GM12878 (cell line): ENCODE results near the gene LASP1NB.

Experiments used
- ATAC-seq: fragments of 200-7000 bp; cut with Tn5 transposase; 3 replicates; pipeline ENCODE4 v1.9.1; 2020; ENCODE audit warnings: mild to moderate bottlenecking, moderate library complexity
- BruUV-seq: library from RNA; stranded (reverse); fragments of 400-500 nt; replicated peaks from 2 replicates; lab custom pipeline; 2021; lab: Mats Ljungman, UMichigan
- CTCF ChIA-PET: fragments of 300-600 bp; sonication (Branson Sonifier 250); formaldehyde crosslinking; extraction: SDS; loops from one replicate; lab custom pipeline; 2021; ENCODE audit warnings: inconsistent platforms; lab: Yijun Ruan, JAX
- POLR2A ChIA-PET: fragments of 350-600 bp; formaldehyde crosslinking; extraction: SDS; loops from one replicate; lab custom pipeline; 2021; ENCODE audit warnings: inconsistent platforms; lab: Charles Lee
- RAD21 ChIA-PET: fragments of 300-600 bp; sonication (Branson Sonifier 250); formaldehyde crosslinking; loops from one replicate; lab custom pipeline; 2023; ENCODE audit warnings: antibody characterized with exemption; ENCODE audit not compliant: unreplicated experiment; lab: Charles Lee
- SMC1A ChIA-PET: fragments of 300-600 bp; sonication (Branson Sonifier 250); formaldehyde crosslinking; loops from one replicate; lab custom pipeline; 2023; ENCODE audit not compliant: unreplicated experiment, uncharacterized antibody; lab: Charles Lee
- DNase-seq: peaks from one replicate; pipeline ENCODE4 v3.0.0-alpha.2; 2011; ENCODE audit warnings: low read depth, low spot score
- FAIRE-seq: peaks from 3 replicates; lab custom pipeline; 2011; peaks lifted over from hg19 to GRCh38; lab: Jason Lieb, UNC
- H2AFZ ChIP-seq: 2 replicates; pipeline ENCODE4 v1.6.0; 2011; ENCODE audit warnings: low read depth, low read length, control low read depth; ENCODE audit not compliant: control insufficient read depth
- H3K27ac ChIP-seq: 2 replicates; pipeline ENCODE4 v1.5.1; 2011; ENCODE audit warnings: control low read depth; ENCODE audit not compliant: control insufficient read depth, insufficient read depth
- H3K27me3 ChIP-seq, 2 experiments: replicated peaks in 1 of 2; 2 replicates each; pipeline versions ENCODE4 v1.6.0 to v1.6.1; 2011; ENCODE audit warnings: low read length in 1 of 2; ENCODE audit not compliant: control insufficient read depth in 2 of 2, insufficient read depth in 2 of 2
- H3K36me3 ChIP-seq, 2 experiments: 2 replicates each; pipeline ENCODE4 v1.5.1; 2011; ENCODE audit warnings: low read length in 1 of 2; ENCODE audit not compliant: control insufficient read depth in 2 of 2, insufficient read depth in 2 of 2
- H3K4me1 ChIP-seq: 2 replicates; pipeline ENCODE4 v1.6.1; 2011; ENCODE audit warnings: mild to moderate bottlenecking, low read length, moderate library complexity, mixed read lengths; ENCODE audit not compliant: control insufficient read depth, insufficient read depth
- H3K4me2 ChIP-seq: 2 replicates; pipeline ENCODE4 v1.6.0; 2011; ENCODE audit warnings: control low read depth; ENCODE audit not compliant: control insufficient read depth, insufficient read depth
- H3K4me3 ChIP-seq: fragments of 200-600 bp; sonication (generic); 2 replicates; pipeline ENCODE4 v1.5.1; 2016
- H3K79me2 ChIP-seq: 2 replicates; pipeline ENCODE4 v1.6.0; 2011; ENCODE audit warnings: low read length; ENCODE audit not compliant: control insufficient read depth, insufficient read depth
- H3K9ac ChIP-seq: 2 replicates; pipeline ENCODE4 v1.8.0; 2011; ENCODE audit warnings: low read length, control low read depth, mixed read lengths; ENCODE audit not compliant: control insufficient read depth, insufficient read depth
- H3K9me3 ChIP-seq: replicated peaks from 3 replicates; pipeline ENCODE4 v1.5.1; 2011; ENCODE audit warnings: mild to moderate bottlenecking, low read length; ENCODE audit not compliant: control insufficient read depth, insufficient read depth
- H4K20me1 ChIP-seq: 2 replicates; pipeline ENCODE4 v1.6.0; 2011; ENCODE audit not compliant: control insufficient read depth, insufficient read depth
- EED ChIP-seq: sonication (generic); IDR thresholded peaks from 2 replicates; pipeline ENCODE4 v1.6.1; 2016; ENCODE audit warnings: antibody characterized with exemption, low read depth
- EP300 ChIP-seq, 2 experiments: fragments of 150-350 bp in 1 of 2; IDR thresholded peaks; 2 replicates each; pipeline ENCODE4 v1.6.1; 2011 to 2012; ENCODE audit warnings: low read depth in 2 of 2, low read length in 2 of 2, borderline replicate concordance in 1 of 2, improper control_type of control experiment in 1 of 2, inconsistent platforms in 1 of 2; ENCODE audit not compliant: control insufficient read depth in 1 of 2
- FOXK2 ChIP-seq: fragments of 450-650 bp; IDR thresholded peaks from 2 replicates; pipeline ENCODE4 v1.6.1; 2017; ENCODE audit warnings: mild to moderate bottlenecking, moderate library complexity
- GABPA ChIP-seq: IDR thresholded peaks from 2 replicates; pipeline ENCODE4 v1.6.1; 2014; ENCODE audit warnings: antibody characterized with exemption, low read depth, mild to moderate bottlenecking, inconsistent platforms
- MEF2A ChIP-seq: IDR thresholded peaks from 2 replicates; pipeline ENCODE4 v1.6.1; 2011; ENCODE audit warnings: low read depth, mild to moderate bottlenecking, low read length, moderate library complexity; ENCODE audit not compliant: insufficient read depth
- NFYA ChIP-seq: IDR thresholded peaks from 2 replicates; pipeline ENCODE4 v1.6.1; 2011; ENCODE audit warnings: low read depth, mild to moderate bottlenecking, low read length, improper control_type of control experiment, borderline replicate concordance
- POU2F2 ChIP-seq: IDR thresholded peaks from 3 replicates; pipeline ENCODE4 v1.6.1; 2011; ENCODE audit warnings: low read depth, mild to moderate bottlenecking, low read length, borderline replicate concordance
- SMARCA5 ChIP-seq: fragments of 450-650 bp; IDR thresholded peaks from 2 replicates; pipeline ENCODE4 v1.6.1; 2017; ENCODE audit warnings: mild to moderate bottlenecking
- SP1 ChIP-seq: IDR thresholded peaks from one replicate; pipeline ENCODE4 v1.6.1; 2011; ENCODE audit warnings: low read depth, low read length
- SREBF1 ChIP-seq: IDR thresholded peaks from 2 replicates; pipeline ENCODE4 v1.6.1; 2012; ENCODE audit warnings: mild to moderate bottlenecking, low read length
- YY1 ChIP-seq: IDR thresholded peaks from 2 replicates; pipeline ENCODE4 v1.6.1; 2011; ENCODE audit warnings: low read depth, mild to moderate bottlenecking, low read length
- ZNF24 ChIP-seq: fragments of 450-650 bp; IDR thresholded peaks from 2 replicates; pipeline ENCODE4 v1.6.1; 2017; ENCODE audit warnings: antibody characterized with exemption, mild to moderate bottlenecking
- ZNF274 ChIP-seq: IDR thresholded peaks from one replicate; pipeline ENCODE4 v1.8.0; 2011; ENCODE audit not compliant: insufficient read length, insufficient read depth
- ZSCAN29 ChIP-seq: fragments of 450-650 bp; IDR thresholded peaks from 2 replicates; pipeline ENCODE4 v1.6.1; 2017; ENCODE audit warnings: mild to moderate bottlenecking, moderate library complexity
- ZZZ3 ChIP-seq: IDR thresholded peaks from 2 replicates; pipeline ENCODE4 v1.6.1; 2011; ENCODE audit warnings: low read depth; ENCODE audit not compliant: control insufficient read depth, insufficient read length
- WGBS: methylation state at CpG from one replicate; pipeline ENCODE4 v1.1.6; 2016; ENCODE audit warnings: low lambda C conversion rate; ENCODE audit not compliant: insufficient replicate concordance, insufficient coverage; ENCODE audit errors: missing lambda C conversion rate; 5-methylcytosine and 5-hydroxymethylcytosine counted together
- in situ Hi-C: fragments of 300-500 bp; cut with MboI; formaldehyde crosslinking; loops from 9 replicates; pipeline ENCODE4 v1.14.3; 2018; ENCODE audit warnings: mixed read lengths
- intact Hi-C: fragments of 100-400 bp; cut with micrococcal nuclease; formaldehyde crosslinking; loops from one replicate; pipeline ENCODE4 v1.14.2; 2022; ENCODE audit not compliant: unreplicated experiment

LASP1NB gene

GRCh38 chr17:38967290-38967738 is 41.9 kb downstream of the LASP1NB start, which contains the start of gene FBXO47:
FBXO47 (minus strand) TSS chr17:38967403; CDS start chr17:38963025, 4,378 bp downstream.
- Histone ChIP-seq H3K27ac (no peak within 1 kb of the TSS), H3K9ac (no peak within 1 kb of the TSS), H3K27me3 (no peaks in the 10 kb centered on the region; a peak in 1 of 4 replicates), H3K4me1 (no peaks in the 10 kb centered on the region), H3K4me3 (no peak within 1 kb of the TSS), H2AFZ (peak within 1 kb of the TSS; percentile 40), H3K36me3 (no peaks in the 10 kb centered on the region), H3K9me3 (no peaks in the 10 kb centered on the region), H4K20me1 (no peaks in the 10 kb centered on the region), H3K4me2 (0 out of 2 replicates have a peak within 1 kb of the TSS, but pooled peaks have one; percentile 11), H3K79me2 (no peaks in the 10 kb centered on the region)
- POLR2A ChIA-PET: no interaction called here
- no peak for FAIRE-seq
- RAD21 ChIA-PET: interaction anchor here (0.6 kb wide), 1 partner anchor 15 kb away, joined by 3 read pairs; no protein-coding TSS in a partner anchor
- no TSS peak for BruUV-seq
- WGBS: 7% methylated on average over 21 of the region's 21 CpGs
- SMC1A ChIA-PET: interaction anchor here (1.9 kb wide), 1 partner anchor 16 kb away, joined by 4 read pairs; no protein-coding TSS in a partner anchor
- TF ChIP-seq SREBF1: no peak
- TF ChIP-seq POU2F2: 0 out of 3 replicates have a peak, but pooled peaks have one; percentile 24
- CTCF ChIA-PET: interaction anchor here (2.4 kb wide), 1 partner anchor 16 kb away, joined by 11 read pairs; no protein-coding TSS in a partner anchor
- in situ Hi-C loops (no loop called here), intact Hi-C loops (no loop called here)
- no peak for DNase-seq
- peak; percentile 36; the same call in 2 of the 3 replicates for ATAC-seq

- no peak for FAIRE-seq
- Histone ChIP-seq H2AFZ (no peak overlapping the region), H3K79me2 (no peaks in the 10 kb centered on the region)
Observed at GRCh38 chr17:38969281-38969680, 43.9 kb downstream of the LASP1NB start.

More at GRCh38 chr17:38969281-38969680, 43.9 kb downstream of the LASP1NB start:
- TF ChIP-seq MEF2A (no peak), ZNF24 (no peak), SMARCA5 (no peak), ZZZ3 (no peak), YY1 (no peak), ZNF274 (no peak), ZSCAN29 (no peak), NFYA (no peak), EP300 (IDR thresholded peaks at IDR 0.05; ENCODE audit: borderline replicate concordance in 1 of 2, control insufficient read depth in 1 of 2, low read depth in 2 of 2, low read length in 2 of 2) (no peak), SP1 (no peak), POU2F2 (no peak), GABPA (no peak), FOXK2 (no peak), EED (no peak)
- WGBS: 78% methylated on average over 4 of the region's 4 CpGs
- no peak for ATAC-seq
- no TSS peak for BruUV-seq
- Histone ChIP-seq H3K4me2 (no peak overlapping the region), H3K27me3 (no peaks in the 10 kb centered on the region; a peak in 1 of 4 replicates), H3K4me1 (no peaks in the 10 kb centered on the region), H3K4me3 (no peak overlapping the region), H3K27ac (no peak overlapping the region), H3K36me3 (no peaks in the 10 kb centered on the region), H3K9ac (no peak overlapping the region), H4K20me1 (no peaks in the 10 kb centered on the region), H3K9me3 (no peaks in the 10 kb centered on the region)
- intact Hi-C loops (no loop called here), in situ Hi-C loops (no loop called here)
- CTCF ChIA-PET: no interaction called here
- RAD21 ChIA-PET: no interaction called here
- DNase-seq: no peak
- POLR2A ChIA-PET: no interaction called here
- SMC1A ChIA-PET: interaction anchor here (1.9 kb wide), 1 partner anchor 14 kb away, joined by 4 read pairs; no protein-coding TSS in a partner anchor
